Measurements from ENCODE around the gene NRG3.

The NRG3 gene

GRCh38 chr10:81885491-81885890 is 10.5 kb downstream of the NRG3 start:
- DNase-seq, result no peak

GRCh38 chr10:81886939-81887338 is 11.9 kb downstream of the NRG3 start:
- DNase-seq, result no peak

GRCh38 chr10:81889181-81889769 is 14.3 kb downstream of the NRG3 start:
- DNase-seq, result no peak

GRCh38 chr10:81894616-81895015 is 19.6 kb downstream of the NRG3 start:
- DNase-seq, result no peak

- DNase-seq, result no peak
These were observed 23.5 kb downstream of the NRG3 start for GRCh38 chr10:81898518-81898917.

- no peak for DNase-seq
These were observed 26.0 kb downstream of the NRG3 start for GRCh38 chr10:81900989-81901388.

GRCh38 chr10:81903472-81903871 is 28.5 kb downstream of the NRG3 start:
- DNase-seq, result no peak

GRCh38 chr10:81905161-81905560 is 30.2 kb downstream of the NRG3 start:
- DNase-seq, result no peak

GRCh38 chr10:81909453-81909852 is 34.5 kb downstream of the NRG3 start:
- DNase-seq, result no peak

GRCh38 chr10:81911328-81911727 is 36.3 kb downstream of the NRG3 start:
- no peak for DNase-seq

- no peak for DNase-seq
These were observed 39.9 kb downstream of the NRG3 start for GRCh38 chr10:81914736-81915503.

- DNase-seq, result no peak
These were observed 40.5 kb downstream of the NRG3 start for GRCh38 chr10:81915504-81915897.

- no peak for DNase-seq
These were observed 42.7 kb downstream of the NRG3 start for GRCh38 chr10:81917666-81918065.

GRCh38 chr10:81918766-81919165 is 43.8 kb downstream of the NRG3 start:
- DNase-seq, result no peak

- no peak for DNase-seq
These were observed 45.3 kb downstream of the NRG3 start for GRCh38 chr10:81920213-81920829.

GRCh38 chr10:81928119-81928518 is 53.1 kb downstream of the NRG3 start:
- DNase-seq, result no peak

- DNase-seq, result no peak
These were observed 68.6 kb downstream of the NRG3 start for GRCh38 chr10:81943583-81943982.

- no peak for DNase-seq
These were observed 69.6 kb downstream of the NRG3 start for GRCh38 chr10:81944609-81945008.

GRCh38 chr10:81949283-81949682 is 74.3 kb downstream of the NRG3 start:
- no peak for DNase-seq

GRCh38 chr10:81950358-81950757 is 75.4 kb downstream of the NRG3 start:
- no peak for DNase-seq

GRCh38 chr10:81953420-81953819 is 78.4 kb downstream of the NRG3 start:
- no peak for DNase-seq

- no peak for DNase-seq
These were observed 83.0 kb downstream of the NRG3 start for GRCh38 chr10:81957976-81958375.

GRCh38 chr10:81959016-81959415 is 84.0 kb downstream of the NRG3 start:
- DNase-seq, result no peak

- no peak for DNase-seq
These were observed 86.6 kb downstream of the NRG3 start for GRCh38 chr10:81961451-81962184.
